Measurements from ENCODE around the gene HOXC12.

DNA sequence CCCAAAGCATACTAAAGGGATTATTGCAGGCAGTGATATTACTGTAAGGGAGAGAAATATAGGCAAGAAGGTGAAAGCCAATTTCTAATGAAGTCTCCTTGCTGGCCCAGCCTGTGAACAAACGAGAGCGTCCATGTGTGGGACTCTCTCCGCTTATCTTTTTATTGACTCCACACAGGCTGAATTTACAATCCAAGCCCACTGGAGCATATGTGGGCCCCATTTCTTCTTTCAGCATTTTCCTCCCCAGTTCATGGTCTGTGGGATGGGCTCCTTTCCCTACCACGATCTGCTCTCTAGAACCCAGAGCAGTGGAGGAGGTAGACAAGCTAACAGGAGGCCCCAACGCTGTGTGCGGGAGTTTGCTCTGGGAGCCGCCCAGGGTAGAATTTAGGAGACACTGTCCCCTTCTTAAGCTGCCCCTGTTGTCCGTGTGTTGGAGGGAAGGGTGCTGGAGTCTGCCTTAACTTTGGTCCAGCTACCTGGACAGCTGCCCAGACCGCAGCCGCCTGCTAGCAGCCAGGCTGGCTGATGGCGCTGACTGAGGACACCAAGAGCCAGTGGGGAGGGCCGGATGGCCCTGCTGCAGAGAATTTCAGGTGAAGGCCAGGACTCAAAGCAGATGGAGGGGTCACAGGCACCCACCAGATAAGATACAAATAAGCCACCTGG is 15.0 kb downstream of the HOXC12 start:
- no peak for TF ChIP-seq CTCF (IDR thresholded peaks at IDR 0.05)
- TF ChIP-seq POLR2A (IDR thresholded peaks at IDR 0.05): no peak

Data from right lobe of liver (tissue), 4 donors.